ENCODE data around the gene NUDCD3.

DNA sequence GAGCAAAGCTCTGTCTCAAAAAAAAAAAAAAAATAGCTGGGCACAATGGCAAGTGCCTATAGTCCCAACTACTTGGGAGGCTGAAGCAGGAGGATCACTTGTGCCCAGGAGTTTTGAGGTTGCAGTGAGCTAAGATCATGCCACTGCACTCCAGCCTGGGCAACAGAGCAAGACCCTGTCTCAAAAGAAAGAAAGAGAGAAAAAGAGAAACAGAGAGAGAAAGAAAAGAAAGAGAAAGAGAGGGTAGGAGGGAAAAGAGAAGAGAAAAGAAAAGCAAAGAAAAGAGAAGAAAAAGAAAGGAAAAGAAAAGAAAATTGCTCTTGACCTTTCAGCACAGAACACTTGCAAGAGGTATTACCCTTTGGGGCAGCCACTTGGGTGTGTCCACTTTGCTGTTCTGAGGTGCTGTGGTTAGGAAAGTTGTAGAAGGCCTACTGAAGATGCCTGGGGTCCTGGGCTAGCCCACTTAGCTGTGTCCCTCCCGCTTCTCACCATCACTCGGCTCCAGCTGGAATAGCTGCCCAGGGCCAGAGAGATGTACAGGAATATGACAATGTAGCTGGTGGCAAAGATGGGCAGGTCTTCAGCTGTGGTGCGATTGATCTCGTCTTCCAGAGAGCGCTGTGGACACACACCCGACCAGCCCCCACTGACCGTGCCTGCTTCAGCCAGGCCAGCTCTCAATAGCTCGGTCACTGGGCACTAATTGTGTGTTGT, 45.0 kb upstream of the NUDCD3 start:
- TF ChIP-seq FOXK2 (IDR thresholded peaks at IDR 0.05): no peak
- TF ChIP-seq SUZ12 (IDR thresholded peaks at IDR 0.05): no peak
- TF ChIP-seq BHLHE40 (IDR thresholded peaks at IDR 0.05; ENCODE audit: borderline replicate concordance): no peak
- no peak for TF ChIP-seq LEF1 (IDR thresholded peaks at IDR 0.05; ENCODE audit: borderline replicate concordance)
- no peak for TF ChIP-seq SP1 (IDR thresholded peaks at IDR 0.05)

Measured in HEK293T (cell line).